ENCODE results near the gene SLC20A1. TPM values are rescaled to one million over a fixed set of nuclear protein-coding genes. Genes with fewer than 3 reads are reported as not detected.
"Not testable (repeated sequence)": the region's sequence is repeated elsewhere in the genome, so short reads cannot be mapped to it uniquely, and the experiment has no call there.

The SLC20A1 gene
- total RNA-seq, 2 experiments from 2014 or later, result 69.3 to 69.6 TPM

- not testable (repeated sequence) for H3K27ac Mint-ChIP-seq
These were observed 36.4 kb upstream of the SLC20A1 start for GRCh38 chr2:112609320-112609719.

GRCh38 chr2:112612283-112612682, 33.5 kb upstream of the SLC20A1 start:
- CTCF ChIA-PET; H3K4me3 Mint-ChIP-seq; H3K27ac Mint-ChIP-seq; POLR2A ChIA-PET; DNase-seq; H3K27me3 Mint-ChIP-seq; intact Hi-C loops (cut with DNase I, micrococcal nuclease); H3K36me3 Mint-ChIP-seq (ENCODE audit: low read depth); H3K4me1 Mint-ChIP-seq; H3K9me3 Mint-ChIP-seq (ENCODE audit: low read depth); ATAC-seq: not testable (repeated sequence)

More at GRCh38 chr2:112609320-112609719, 36.4 kb upstream of the SLC20A1 start:
- H3K4me1 Mint-ChIP-seq; H3K4me3 Mint-ChIP-seq; POLR2A ChIA-PET; H3K9me3 Mint-ChIP-seq (ENCODE audit: low read depth); CTCF ChIA-PET; H3K36me3 Mint-ChIP-seq (ENCODE audit: low read depth); H3K27me3 Mint-ChIP-seq; ATAC-seq; DNase-seq: not testable (repeated sequence)
- intact Hi-C loops (cut with DNase I, micrococcal nuclease), result loop anchor here in 1 of 2 experiments (10.0 kb wide), 1 partner anchor 275 kb away; no protein-coding TSS in a partner anchor

GRCh38 chr2:112614201-112614840, 31.4 kb upstream of the SLC20A1 start:
- ATAC-seq, result no peak
- Mint-ChIP-seq H3K27ac (no peak overlapping the region), H3K9me3 (ENCODE audit: low read depth) (peaks cover 2% of the 10 kb centered on the region), H3K4me3 (no peak overlapping the region), H3K4me1 (no peaks in the 10 kb centered on the region), H3K27me3 (no peaks in the 10 kb centered on the region), H3K36me3 (ENCODE audit: low read depth) (no peaks in the 10 kb centered on the region)
- CTCF ChIA-PET, result interaction anchor here (0.6 to 1.1 kb wide), 4 partner anchors 15 to 107 kb away, joined by 3 to 4 read pairs (median 3); no protein-coding TSS in a partner anchor
- no peak for DNase-seq
- POLR2A ChIA-PET, result no interaction called here
- intact Hi-C loops (cut with DNase I, micrococcal nuclease), result no loop called here

GRCh38 chr2:112615051-112615450, 30.7 kb upstream of the SLC20A1 start:
- H3K9me3 Mint-ChIP-seq (ENCODE audit: low read depth), result no peaks in the 10 kb centered on the region
- H3K36me3 Mint-ChIP-seq (ENCODE audit: low read depth), result no peaks in the 10 kb centered on the region
- POLR2A ChIA-PET, result no interaction called here
- DNase-seq, result no peak
- intact Hi-C loops (cut with DNase I, micrococcal nuclease), result no loop called here
- CTCF ChIA-PET, result interaction anchor here (0.7 to 1.4 kb wide), 2 partner anchors 71 to 134 kb away, joined by 4 to 5 read pairs; no protein-coding TSS in a partner anchor
- ATAC-seq, result no peak
- no peak overlapping the region for H3K4me3 Mint-ChIP-seq
- H3K4me1 Mint-ChIP-seq, result no peaks in the 10 kb centered on the region
- no peak overlapping the region for H3K27ac Mint-ChIP-seq
- no peaks in the 10 kb centered on the region for H3K27me3 Mint-ChIP-seq

GRCh38 chr2:112615798-112616197, 29.9 kb upstream of the SLC20A1 start:
- H3K4me1 Mint-ChIP-seq; POLR2A ChIA-PET; DNase-seq; H3K9me3 Mint-ChIP-seq (ENCODE audit: low read depth); intact Hi-C loops (cut with DNase I, micrococcal nuclease); H3K27ac Mint-ChIP-seq; H3K4me3 Mint-ChIP-seq; H3K36me3 Mint-ChIP-seq (ENCODE audit: low read depth); H3K27me3 Mint-ChIP-seq; ATAC-seq: not testable (repeated sequence)
- CTCF ChIA-PET, result interaction anchor here (1.4 to 1.8 kb wide), 2 partner anchors 16 to 133 kb away, joined by 4 to 5 read pairs; no protein-coding TSS in a partner anchor

- no peaks in the 10 kb centered on the region for H3K9me3 Mint-ChIP-seq (ENCODE audit: low read depth)
- no peaks in the 10 kb centered on the region for H3K27me3 Mint-ChIP-seq
- DNase-seq (no peak), ATAC-seq (no peak)
- H3K27ac Mint-ChIP-seq, result no peak overlapping the region
- no peak overlapping the region for H3K4me3 Mint-ChIP-seq
- CTCF ChIA-PET, result interaction anchor here (0.6 kb wide), 1 partner anchor 15 kb away, joined by 3 read pairs; no protein-coding TSS in a partner anchor
- H3K36me3 Mint-ChIP-seq (ENCODE audit: low read depth), result no peaks in the 10 kb centered on the region
- no peaks in the 10 kb centered on the region for H3K4me1 Mint-ChIP-seq
- intact Hi-C loops (cut with DNase I, micrococcal nuclease), result no loop called here
- POLR2A ChIA-PET, result no interaction called here
These were observed 27.4 kb upstream of the SLC20A1 start for GRCh38 chr2:112618383-112618782.

- ATAC-seq (no peak), DNase-seq (no peak)
- Mint-ChIP-seq H3K27me3 (no peaks in the 10 kb centered on the region), H3K9me3 (ENCODE audit: low read depth) (no peaks in the 10 kb centered on the region), H3K4me1 (peaks cover 31% of the 10 kb centered on the region), H3K27ac (no peak overlapping the region), H3K4me3 (no peak overlapping the region), H3K36me3 (ENCODE audit: low read depth) (no peaks in the 10 kb centered on the region)
- CTCF ChIA-PET, result interaction anchor here (12.0 kb wide), 1 partner anchor 105 kb away, joined by 185 read pairs; no protein-coding TSS in a partner anchor
- POLR2A ChIA-PET, result no interaction called here
- intact Hi-C loops (cut with DNase I, micrococcal nuclease), result no loop called here
These were observed 23.8 kb upstream of the SLC20A1 start for GRCh38 chr2:112621790-112622527.

GRCh38 chr2:112622528-112622849, 23.2 kb upstream of the SLC20A1 start:
- intact Hi-C loops (cut with DNase I, micrococcal nuclease), result no loop called here
- Mint-ChIP-seq H3K9me3 (ENCODE audit: low read depth) (no peaks in the 10 kb centered on the region), H3K4me1 (peaks cover 37% of the 10 kb centered on the region), H3K27ac (no peak overlapping the region), H3K4me3 (no peak overlapping the region), H3K36me3 (ENCODE audit: low read depth) (no peaks in the 10 kb centered on the region), H3K27me3 (no peaks in the 10 kb centered on the region)
- ChIA-PET POLR2A (no interaction called here), CTCF (interaction anchor here (12.0 kb wide), 1 partner anchor 105 kb away, joined by 185 read pairs; no protein-coding TSS in a partner anchor)
- no peak for ATAC-seq
- no peak for DNase-seq

GRCh38 chr2:112623913-112624777, 21.6 kb upstream of the SLC20A1 start:
- peak overlapping the region; percentile 55 for H3K27ac Mint-ChIP-seq

GRCh38 chr2:112625474-112626114, 20.1 kb upstream of the SLC20A1 start:
- Mint-ChIP-seq H3K27ac (no peak overlapping the region), H3K27me3 (peaks cover 2% of the 10 kb centered on the region), H3K4me3 (no peak overlapping the region), H3K4me1 (peaks cover 55% of the 10 kb centered on the region), H3K36me3 (ENCODE audit: low read depth) (no peaks in the 10 kb centered on the region), H3K9me3 (ENCODE audit: low read depth) (no peaks in the 10 kb centered on the region)
- ATAC-seq, result no peak
- intact Hi-C loops (cut with DNase I, micrococcal nuclease), result loop anchor here (1.0 to 2.0 kb wide), 5 partner anchors 20 to 101 kb away; partner anchors contain the start of genes SLC20A1 (in 2 of the 2) and CHCHD5 (in 1 of the 2)
- POLR2A ChIA-PET, result interaction anchor here (2.4 kb wide), 1 partner anchor 20 kb away, joined by 7 read pairs; the partner anchor contains the start of gene SLC20A1
- CTCF ChIA-PET, result interaction anchor here (1.0 to 12.0 kb wide), 14 partner anchors 10 to 124 kb away, joined by 3 to 185 read pairs (median 7); partner anchors contain the start of gene SLC20A1
- DNase-seq, result no peak

More at GRCh38 chr2:112623913-112624777, 21.6 kb upstream of the SLC20A1 start:
- H3K4me3 Mint-ChIP-seq, result no peak overlapping the region
- CTCF ChIA-PET, result interaction anchor here (0.6 to 12.0 kb wide), 16 partner anchors 11 to 261 kb away, joined by 3 to 185 read pairs (median 4); partner anchors contain the start of gene SLC20A1
- ATAC-seq, result peak; percentile 87
- DNase-seq, result peak; percentile 87
- intact Hi-C loops (cut with DNase I, micrococcal nuclease), result loop anchor here in 1 of 2 experiments (1.0 kb wide), 1 partner anchor 24 kb away; no protein-coding TSS in a partner anchor
- H3K4me1 Mint-ChIP-seq, result peaks cover 43% of the 10 kb centered on the region
- no peaks in the 10 kb centered on the region for H3K27me3 Mint-ChIP-seq
- H3K36me3 Mint-ChIP-seq (ENCODE audit: low read depth), result no peaks in the 10 kb centered on the region
- no peaks in the 10 kb centered on the region for H3K9me3 Mint-ChIP-seq (ENCODE audit: low read depth)
- POLR2A ChIA-PET, result interaction anchor here (2.4 kb wide), 1 partner anchor 22 kb away, joined by 7 read pairs; the partner anchor contains the start of gene SLC20A1

Data from activated CD4-positive, alpha-beta T cell treated with anti-CD3 and anti-CD28 coated beads for 36 hours (primary cell).